GM06990 (cell line): ENCODE results near the gene HMGA1.

Source experiments
- DNase-seq: peaks from one replicate; pipeline ENCODE4 v3.0.0-alpha.2; 2011; ENCODE audit not compliant: insufficient read length; ENCODE audit errors: extremely low read depth
- H3K27me3 ChIP-seq: replicated peaks from 2 replicates; pipeline ENCODE4 v1.6.0; 2011; ENCODE audit warnings: low read length; ENCODE audit not compliant: control insufficient read depth, insufficient read depth
- H3K36me3 ChIP-seq: 2 replicates; pipeline ENCODE4 v1.5.1; 2011; ENCODE audit warnings: low read length; ENCODE audit not compliant: control insufficient read depth, insufficient read depth
- H3K4me3 ChIP-seq: replicated peaks from 2 replicates; pipeline ENCODE4 v1.5.1; 2011; ENCODE audit warnings: low read depth, mild to moderate bottlenecking, control low read depth, low read length
- CTCF ChIP-seq: IDR thresholded peaks from 2 replicates; pipeline ENCODE4 v1.5.1; 2011; ENCODE audit warnings: low read length, control low read depth, mild to moderate bottlenecking, inconsistent platforms; ENCODE audit not compliant: insufficient read depth, poor library complexity, severe bottlenecking

HMGA1 gene

GRCh38 chr6:34232901-34233300 is 3.8 kb upstream of the HMGA1 start:
- no peak for TF ChIP-seq CTCF
- DNase-seq, result no peak
- Histone ChIP-seq H3K27me3 (no peaks in the 10 kb centered on the region), H3K4me3 (no peak overlapping the region), H3K36me3 (no peaks in the 10 kb centered on the region)

GRCh38 chr6:34233867-34234266 is 2.8 kb upstream of the HMGA1 start:
- no peak overlapping the region for H3K4me3 ChIP-seq
- no peak for TF ChIP-seq CTCF
- no peaks in the 10 kb centered on the region for H3K36me3 ChIP-seq
- DNase-seq, result no peak
- no peaks in the 10 kb centered on the region for H3K27me3 ChIP-seq

- Histone ChIP-seq H3K27me3 (no peaks in the 10 kb centered on the region), H3K36me3 (no peaks in the 10 kb centered on the region), H3K4me3 (no peak overlapping the region; the same call in 1 of the 2 replicates)
- TF ChIP-seq CTCF, result no peak
- DNase-seq, result peak; percentile 33
These were observed 1.9 kb upstream of the HMGA1 start for GRCh38 chr6:34234667-34235306.

- Histone ChIP-seq H3K36me3 (peaks cover 5% of the 10 kb centered on the region), H3K4me3 (peak overlapping the region; percentile 90), H3K27me3 (no peaks in the 10 kb centered on the region)
- peak; percentile 83 for DNase-seq
- TF ChIP-seq CTCF, result no peak
These were observed 1.2 kb upstream of the HMGA1 start for GRCh38 chr6:34235307-34236130.

GRCh38 chr6:34236131-34236442 is 586 bp upstream of the HMGA1 start:
- no peaks in the 10 kb centered on the region for H3K27me3 ChIP-seq
- no peak for DNase-seq
- TF ChIP-seq CTCF, result no peak
- H3K4me3 ChIP-seq, result peak overlapping the region; percentile 90
- H3K36me3 ChIP-seq, result peaks cover 9% of the 10 kb centered on the region
